ENCODE measurements around the gene NEK6.
"Not testable (repeated sequence)": the region's sequence is repeated elsewhere in the genome, so short reads cannot be mapped to it uniquely, and the experiment has no call there.

The NEK6 gene

GRCh38 chr9:124228516-124228915 lies 29.2 kb upstream of the NEK6 start:
- DNase-seq: no peak

GRCh38 chr9:124231095-124231737 lies 26.5 kb upstream of the NEK6 start:
- peak in 2 of 3 donors; percentile 29 to 37 for DNase-seq

- DNase-seq: no peak
Observed at GRCh38 chr9:124238546-124239140, 19.1 kb upstream of the NEK6 start.

GRCh38 chr9:124239249-124240073 lies 18.3 kb upstream of the NEK6 start:
- peak; percentile 95 to 96 (median 96) for DNase-seq

- DNase-seq: peak; percentile 54 to 73 (median 67)
Observed at GRCh38 chr9:124242331-124243194, 15.2 kb upstream of the NEK6 start.

GRCh38 chr9:124247393-124247792 lies 10.4 kb upstream of the NEK6 start:
- peak in 1 of 3 donors; percentile 45 for DNase-seq

- no peak for DNase-seq
Observed at GRCh38 chr9:124248066-124248465, 9.7 kb upstream of the NEK6 start.

GRCh38 chr9:124248960-124249359 lies 8.8 kb upstream of the NEK6 start:
- no peak for DNase-seq

GRCh38 chr9:124251204-124251603 lies 6.5 kb upstream of the NEK6 start:
- DNase-seq: no peak

GRCh38 chr9:124251605-124252378 lies 6.0 kb upstream of the NEK6 start:
- no peak for DNase-seq

- DNase-seq: not testable (repeated sequence)
Observed at GRCh38 chr9:124252878-124253277, 4.9 kb upstream of the NEK6 start.

GRCh38 chr9:124254261-124254682 lies 3.5 kb upstream of the NEK6 start:
- peak; percentile 81 to 89 (median 84) for DNase-seq

- DNase-seq: no peak
Observed at GRCh38 chr9:124255222-124255621, 2.5 kb upstream of the NEK6 start.

- no peak for DNase-seq
Observed at GRCh38 chr9:124256517-124257069, 1.2 kb upstream of the NEK6 start.

GRCh38 chr9:124257070-124257843 lies 492 bp upstream of the NEK6 start:
- no peak for DNase-seq

GRCh38 chr9:124258607-124259157 lies 933 bp downstream of the NEK6 start:
- peak in 1 of 3 donors; percentile 40 for DNase-seq

- peak; percentile 74 to 88 (median 80) for DNase-seq
Observed at GRCh38 chr9:124259158-124259808, 1.5 kb downstream of the NEK6 start.

GRCh38 chr9:124260769-124261603 lies 3.2 kb downstream of the NEK6 start:
- DNase-seq: peak; percentile 85 to 93 (median 90)
